Nephron progenitor cell (in vitro differentiated cells): Measurements from ENCODE around the gene CDHR2.

ENCODE experiments used
- DNase-seq: peaks from one replicate; pipeline ENCODE4 v3.0.0; 2021
- H3K27ac Mint-ChIP-seq: 2 replicates; pipeline ENCODE4 v1.8.0; 2021; ENCODE audit warnings: mild to moderate bottlenecking, moderate library complexity, mixed read lengths
- H3K27me3 Mint-ChIP-seq: 2 replicates; pipeline ENCODE4 v1.8.0; 2021; ENCODE audit warnings: mild to moderate bottlenecking, low read depth, mixed read lengths; ENCODE audit not compliant: poor library complexity
- H3K36me3 Mint-ChIP-seq: 2 replicates; pipeline ENCODE4 v1.8.0; 2021; ENCODE audit warnings: low read depth, mixed read lengths
- H3K4me1 Mint-ChIP-seq: 2 replicates; pipeline ENCODE4 v1.8.0; 2021; ENCODE audit warnings: mixed read lengths
- H3K4me3 Mint-ChIP-seq: 2 replicates; pipeline ENCODE4 v1.8.0; 2021; ENCODE audit warnings: mild to moderate bottlenecking, moderate library complexity, mixed read lengths
- H3K9me3 Mint-ChIP-seq: 2 replicates; pipeline ENCODE4 v1.8.0; 2021; ENCODE audit warnings: mild to moderate bottlenecking, moderate library complexity, mixed read lengths
- CTCF ChIP-seq: fragments of 200-600 bp; sonication (generic); IDR thresholded peaks from 2 replicates; pipeline ENCODE4 v1.5.0; 2021; ENCODE audit warnings: antibody characterized with exemption

CDHR2 gene

GRCh38 chr5:176557846-176558245, 8.7 kb downstream of the CDHR2 start:
- no peaks in the 10 kb centered on the region for H3K36me3 Mint-ChIP-seq
- peaks cover 38% of the 10 kb centered on the region for H3K4me1 Mint-ChIP-seq
- H3K9me3 Mint-ChIP-seq, result peaks cover 4% of the 10 kb centered on the region
- no peak for TF ChIP-seq CTCF
- H3K4me3 Mint-ChIP-seq, result no peak overlapping the region
- DNase-seq, result no peak
- peaks cover 12% of the 10 kb centered on the region for H3K27me3 Mint-ChIP-seq
- H3K27ac Mint-ChIP-seq, result no peak overlapping the region

- TF ChIP-seq CTCF, result no peak
- no peaks in the 10 kb centered on the region for H3K36me3 Mint-ChIP-seq
- H3K27me3 Mint-ChIP-seq, result peaks cover 10% of the 10 kb centered on the region
- H3K9me3 Mint-ChIP-seq, result peaks cover 4% of the 10 kb centered on the region
- no peak for DNase-seq
- no peak overlapping the region for H3K27ac Mint-ChIP-seq
- H3K4me3 Mint-ChIP-seq, result no peak overlapping the region
- H3K4me1 Mint-ChIP-seq, result peaks cover 21% of the 10 kb centered on the region
These were observed 10.5 kb downstream of the CDHR2 start for GRCh38 chr5:176559683-176560082.

- TF ChIP-seq CTCF, result no peak
- no peak overlapping the region for H3K27ac Mint-ChIP-seq
- no peak for DNase-seq
- peaks cover 4% of the 10 kb centered on the region for H3K9me3 Mint-ChIP-seq
- H3K4me1 Mint-ChIP-seq, result peaks cover 16% of the 10 kb centered on the region
- no peaks in the 10 kb centered on the region for H3K36me3 Mint-ChIP-seq
- H3K4me3 Mint-ChIP-seq, result no peak overlapping the region
- peaks cover 10% of the 10 kb centered on the region for H3K27me3 Mint-ChIP-seq
These were observed 11.2 kb downstream of the CDHR2 start for GRCh38 chr5:176560364-176560763.

- Mint-ChIP-seq H3K9me3 (peaks cover 4% of the 10 kb centered on the region), H3K4me1 (peaks cover 11% of the 10 kb centered on the region), H3K36me3 (no peaks in the 10 kb centered on the region), H3K27ac (no peak overlapping the region), H3K4me3 (no peak overlapping the region), H3K27me3 (peaks cover 10% of the 10 kb centered on the region)
- no peak for TF ChIP-seq CTCF
- DNase-seq, result no peak
These were observed 12.1 kb downstream of the CDHR2 start for GRCh38 chr5:176561259-176561658.

GRCh38 chr5:176562189-176562588, 13.0 kb downstream of the CDHR2 start:
- Mint-ChIP-seq H3K9me3 (peaks cover 4% of the 10 kb centered on the region), H3K4me1 (peaks cover 6% of the 10 kb centered on the region), H3K27ac (peak overlapping the region; percentile 8), H3K36me3 (no peaks in the 10 kb centered on the region), H3K4me3 (no peak overlapping the region), H3K27me3 (peaks cover 10% of the 10 kb centered on the region)
- no peak for DNase-seq
- no peak for TF ChIP-seq CTCF

- no peaks in the 10 kb centered on the region for H3K36me3 Mint-ChIP-seq
- TF ChIP-seq CTCF, result no peak
- peaks cover under 1% of the 10 kb centered on the region for H3K9me3 Mint-ChIP-seq
- DNase-seq, result no peak
- no peak overlapping the region for H3K4me3 Mint-ChIP-seq
- H3K27ac Mint-ChIP-seq, result no peak overlapping the region
- H3K27me3 Mint-ChIP-seq, result peaks cover 10% of the 10 kb centered on the region
- peaks cover 6% of the 10 kb centered on the region for H3K4me1 Mint-ChIP-seq
These were observed 14.9 kb downstream of the CDHR2 start for GRCh38 chr5:176564002-176564401.
